ENCODE results near the gene SARM1. TPM values are rescaled to one million over a fixed set of nuclear protein-coding genes. Genes with fewer than 3 reads are reported as not detected.

SARM1 gene
- total and polyA plus RNA-seq, 2 of the 13 experiments (the other 11 are each of a cell fraction or from before 2014, with no cell fraction given): 0.73 to 0.86 TPM

DNA sequence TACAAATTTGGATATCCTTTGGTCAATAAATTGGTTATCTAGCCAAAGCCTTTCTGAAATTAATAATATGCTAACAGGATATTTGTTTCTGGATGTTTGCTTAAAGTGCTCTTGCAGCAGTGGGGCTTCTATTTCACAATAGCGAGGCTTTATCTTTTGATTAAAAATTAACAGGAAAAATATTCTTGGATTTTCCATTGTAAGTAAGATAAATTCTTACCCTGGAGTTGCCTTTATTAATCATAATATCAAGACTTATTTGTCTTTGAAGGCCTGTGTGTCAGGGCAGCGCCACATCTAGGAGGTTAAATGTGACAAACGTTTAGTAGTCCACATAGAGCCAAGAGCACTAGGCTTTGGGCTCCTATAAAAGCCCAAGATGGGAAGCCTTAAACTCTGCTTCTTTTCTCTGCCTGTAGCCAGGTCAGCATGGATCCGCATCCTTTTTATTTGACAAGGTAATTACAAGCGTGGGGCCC, 47.2 kb upstream of the SARM1 start:
- Histone ChIP-seq H3K36me3 (replicated peaks in 1 of 2; ENCODE audit: control insufficient read depth in 1 of 2, insufficient read depth in 2 of 2, low read length in 2 of 2) (peaks cover 9 to 39% of the 10 kb centered on the region in 2 experiments), H3K27me3 (ENCODE audit: control insufficient read depth in 1 of 2, insufficient read depth in 2 of 2, low read length in 2 of 2) (no peaks in the 10 kb centered on the region), H3K4me2 (ENCODE audit: low read depth, low read length) (peak overlapping the region; percentile 21), H3K9me3 (ENCODE audit: low read length) (no peaks in the 10 kb centered on the region), H3K4me1 (ENCODE audit: insufficient read depth, low read length) (peaks cover 78% of the 10 kb centered on the region), H3K4me3 (replicated peaks in 1 of 3; ENCODE audit: insufficient read depth in 1 of 3, low read depth in 2 of 3, low read length in 3 of 3) (no peak overlapping the region), H2AFZ (ENCODE audit: low read length) (no peak overlapping the region), H3K9ac (ENCODE audit: insufficient read depth, low read depth, low read length) (no peak overlapping the region), H4K20me1 (ENCODE audit: insufficient read depth, low read length) (peaks cover 5% of the 10 kb centered on the region; the same call in 1 of the 2 replicates), H3K79me2 (ENCODE audit: insufficient read depth, low read length) (peaks cover 70% of the 10 kb centered on the region), H3K27ac (ENCODE audit: extremely low read length, insufficient read depth, low read length) (peak overlapping the region; percentile 7)
- POLR2A ChIA-PET: no interaction called here
- ATAC-seq (no peak), DNase-seq (ENCODE audit: low spot score) (no peak), FAIRE-seq (no peak)
- CTCF ChIA-PET (ENCODE audit: low intra/inter-chr PET ratio, low total read pairs): no interaction called here
- in situ Hi-C loops (cut with HindIII; ENCODE audit: extremely low pct_ligation_motif_present, low pct_unique_long_range_greater_than_20kb): loop anchor here (25.0 kb wide), 1 partner anchor 287 kb away; the partner anchor contains the start of gene NLK
- intact Hi-C loops (cut with micrococcal nuclease; ENCODE audit: unreplicated experiment): no loop called here
- WGBS (ENCODE audit: low lambda C conversion rate): 69% methylated on average over 5 of the region's 5 CpGs
- BruUV-seq (replicated peaks): no TSS peak
- TF ChIP-seq GATAD2A (CRISPR knock-in tag; IDR thresholded peaks at IDR 0.05) (0 out of 2 replicates have a peak, but pooled peaks have one; percentile 14), STAT5B (CRISPR knock-in tag; IDR thresholded peaks at IDR 0.05) (no peak), ZNF10 (CRISPR knock-in tag; IDR thresholded peaks at IDR 0.05; ENCODE audit: borderline replicate concordance, low read depth) (no peak), SCMH1 (CRISPR knock-in tag; IDR thresholded peaks at IDR 0.05; ENCODE audit: borderline replicate concordance) (no peak), CEBPG (CRISPR knock-in tag; IDR thresholded peaks at IDR 0.05) (0 out of 2 replicates have a peak, but pooled peaks have one; percentile 39), SMARCC2 (IDR thresholded peaks at IDR 0.05) (no peak), HES4 (CRISPR knock-in tag; IDR thresholded peaks at IDR 0.05; ENCODE audit: borderline replicate concordance) (no peak), ZNF24 (IDR thresholded peaks at IDR 0.05) (no peak), ZFP1 (CRISPR knock-in tag; IDR thresholded peaks at IDR 0.05) (no peak), KLF15 (CRISPR knock-in tag; IDR thresholded peaks at IDR 0.05; ENCODE audit: borderline replicate concordance) (no peak)
- TF ChIP-seq, protein P1, sequence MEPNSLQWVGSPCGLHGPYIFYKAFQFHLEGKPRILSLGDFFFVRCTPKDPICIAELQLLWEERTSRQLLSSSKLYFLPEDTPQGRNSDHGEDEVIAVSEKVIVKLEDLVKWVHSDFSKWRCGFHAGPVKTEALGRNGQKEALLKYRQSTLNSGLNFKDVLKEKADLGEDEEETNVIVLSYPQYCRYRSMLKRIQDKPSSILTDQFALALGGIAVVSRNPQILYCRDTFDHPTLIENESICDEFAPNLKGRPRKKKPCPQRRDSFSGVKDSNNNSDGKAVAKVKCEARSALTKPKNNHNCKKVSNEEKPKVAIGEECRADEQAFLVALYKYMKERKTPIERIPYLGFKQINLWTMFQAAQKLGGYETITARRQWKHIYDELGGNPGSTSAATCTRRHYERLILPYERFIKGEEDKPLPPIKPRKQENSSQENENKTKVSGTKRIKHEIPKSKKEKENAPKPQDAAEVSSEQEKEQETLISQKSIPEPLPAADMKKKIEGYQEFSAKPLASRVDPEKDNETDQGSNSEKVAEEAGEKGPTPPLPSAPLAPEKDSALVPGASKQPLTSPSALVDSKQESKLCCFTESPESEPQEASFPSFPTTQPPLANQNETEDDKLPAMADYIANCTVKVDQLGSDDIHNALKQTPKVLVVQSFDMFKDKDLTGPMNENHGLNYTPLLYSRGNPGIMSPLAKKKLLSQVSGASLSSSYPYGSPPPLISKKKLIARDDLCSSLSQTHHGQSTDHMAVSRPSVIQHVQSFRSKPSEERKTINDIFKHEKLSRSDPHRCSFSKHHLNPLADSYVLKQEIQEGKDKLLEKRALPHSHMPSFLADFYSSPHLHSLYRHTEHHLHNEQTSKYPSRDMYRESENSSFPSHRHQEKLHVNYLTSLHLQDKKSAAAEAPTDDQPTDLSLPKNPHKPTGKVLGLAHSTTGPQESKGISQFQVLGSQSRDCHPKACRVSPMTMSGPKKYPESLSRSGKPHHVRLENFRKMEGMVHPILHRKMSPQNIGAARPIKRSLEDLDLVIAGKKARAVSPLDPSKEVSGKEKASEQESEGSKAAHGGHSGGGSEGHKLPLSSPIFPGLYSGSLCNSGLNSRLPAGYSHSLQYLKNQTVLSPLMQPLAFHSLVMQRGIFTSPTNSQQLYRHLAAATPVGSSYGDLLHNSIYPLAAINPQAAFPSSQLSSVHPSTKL (CRISPR knock-in tag; IDR thresholded peaks at IDR 0.05): no peak
- TF ChIP-seq, protein P2, sequence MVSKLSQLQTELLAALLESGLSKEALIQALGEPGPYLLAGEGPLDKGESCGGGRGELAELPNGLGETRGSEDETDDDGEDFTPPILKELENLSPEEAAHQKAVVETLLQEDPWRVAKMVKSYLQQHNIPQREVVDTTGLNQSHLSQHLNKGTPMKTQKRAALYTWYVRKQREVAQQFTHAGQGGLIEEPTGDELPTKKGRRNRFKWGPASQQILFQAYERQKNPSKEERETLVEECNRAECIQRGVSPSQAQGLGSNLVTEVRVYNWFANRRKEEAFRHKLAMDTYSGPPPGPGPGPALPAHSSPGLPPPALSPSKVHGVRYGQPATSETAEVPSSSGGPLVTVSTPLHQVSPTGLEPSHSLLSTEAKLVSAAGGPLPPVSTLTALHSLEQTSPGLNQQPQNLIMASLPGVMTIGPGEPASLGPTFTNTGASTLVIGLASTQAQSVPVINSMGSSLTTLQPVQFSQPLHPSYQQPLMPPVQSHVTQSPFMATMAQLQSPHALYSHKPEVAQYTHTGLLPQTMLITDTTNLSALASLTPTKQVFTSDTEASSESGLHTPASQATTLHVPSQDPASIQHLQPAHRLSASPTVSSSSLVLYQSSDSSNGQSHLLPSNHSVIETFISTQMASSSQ (IDR thresholded peaks at IDR 0.05; ENCODE audit: low read depth): peak; percentile 41; the same call in 1 of the 2 replicates
- TF ChIP-seq, protein P2 (CRISPR knock-in tag; IDR thresholded peaks at IDR 0.05; ENCODE audit: borderline replicate concordance): no peak
